Measurements from ENCODE around the gene FOXR1.
"Not testable (repeated sequence)": the region's sequence is repeated elsewhere in the genome, so short reads cannot be mapped to it uniquely, and the experiment has no call there.

Gene FOXR1

DNA sequence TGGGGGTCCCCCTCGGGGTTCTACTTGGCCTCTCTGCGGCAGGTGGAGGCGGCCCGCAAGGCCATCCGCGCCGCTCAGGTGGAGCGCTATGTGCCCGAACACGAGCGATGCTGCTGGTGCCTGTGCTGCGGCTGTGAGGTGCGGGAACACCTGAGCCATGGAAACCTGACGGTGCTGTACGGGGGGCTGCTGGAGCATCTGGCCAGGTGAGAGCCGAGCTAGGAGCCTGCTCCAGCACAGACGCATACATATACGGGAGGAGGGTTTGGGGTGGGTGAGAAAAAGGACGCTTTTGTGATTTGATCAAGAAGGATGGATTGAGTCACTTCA is 26.8 kb downstream of the FOXR1 start:
- DNase-seq: no peak

DNA sequence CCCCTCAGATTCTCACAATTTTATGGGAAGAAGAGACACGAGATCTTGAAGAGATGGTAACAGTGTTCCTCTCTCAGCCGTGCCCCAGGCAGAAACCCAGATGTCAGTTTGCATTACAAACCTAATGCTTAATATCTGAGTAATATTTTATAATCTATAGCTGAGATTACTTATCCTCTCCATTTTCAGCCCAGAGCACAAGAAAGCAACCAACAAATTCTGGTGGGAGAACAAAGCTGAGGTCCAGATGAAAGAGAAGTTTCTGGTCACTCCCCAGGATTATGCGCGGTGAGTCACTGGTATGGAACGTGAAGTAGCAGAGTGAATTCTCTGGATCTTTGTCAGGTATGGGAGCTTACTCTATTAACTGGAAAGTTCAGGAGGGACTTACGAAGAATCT is 27.3 kb downstream of the FOXR1 start:
- no peak for DNase-seq

DNA sequence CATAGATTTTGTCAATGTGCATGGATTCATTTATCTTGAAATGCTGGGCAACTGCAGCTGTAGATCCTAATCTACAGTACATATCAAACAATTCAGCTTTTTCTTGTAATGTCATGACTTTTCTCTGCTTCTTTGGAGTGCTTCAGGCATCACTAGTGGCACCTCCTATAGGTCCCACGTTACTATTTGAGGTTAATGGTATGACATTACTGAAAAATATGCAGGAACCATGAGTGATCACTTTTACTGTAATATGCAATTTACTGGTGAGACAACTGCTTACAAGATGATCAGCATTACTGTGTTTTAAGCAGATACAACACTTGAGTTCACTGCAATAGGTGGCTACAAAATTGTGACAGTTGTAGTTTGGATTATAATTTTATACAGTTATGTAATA is 29.3 kb downstream of the FOXR1 start:
- DNase-seq: no peak

GRCh38 chr11:119006656-119007055 is 35.1 kb downstream of the FOXR1 start:
- no peak for DNase-seq

GRCh38 chr11:119011476-119012053 is 40.0 kb downstream of the FOXR1 start:
- DNase-seq: no peak

DNA sequence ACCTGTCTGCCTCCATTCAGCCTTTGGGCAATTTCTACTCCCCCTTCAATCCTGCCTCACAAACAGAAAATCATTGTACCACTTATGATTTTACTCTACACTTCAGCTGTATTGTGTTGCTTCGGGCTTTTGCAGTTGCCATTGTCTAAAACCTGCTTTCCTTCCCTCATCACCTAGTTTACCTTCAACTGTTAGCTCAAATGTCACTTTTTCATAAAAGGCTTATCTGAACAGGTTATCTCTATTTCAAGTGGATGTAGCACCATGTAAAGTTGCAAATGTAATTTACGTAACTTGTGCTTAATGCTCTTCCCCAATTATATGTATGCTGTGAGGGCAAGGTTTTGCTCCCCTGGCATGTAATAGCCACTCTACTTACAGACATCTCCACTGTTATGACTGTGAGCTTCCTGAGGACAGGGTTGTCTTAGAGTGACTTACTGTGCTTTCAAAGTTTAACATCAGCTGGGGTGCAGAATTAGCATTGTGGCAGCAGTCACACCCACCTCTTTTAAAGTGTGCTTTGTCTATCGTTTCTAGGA is 41.1 kb downstream of the FOXR1 start:
- no peak for DNase-seq

GRCh38 chr11:119014209-119014924 is 42.8 kb downstream of the FOXR1 start:
- no peak for DNase-seq

- DNase-seq: no peak
These were observed 43.6 kb downstream of the FOXR1 start for GRCh38 chr11:119015054-119015611.

GRCh38 chr11:119016216-119017009 is 44.9 kb downstream of the FOXR1 start:
- no peak for DNase-seq

DNA sequence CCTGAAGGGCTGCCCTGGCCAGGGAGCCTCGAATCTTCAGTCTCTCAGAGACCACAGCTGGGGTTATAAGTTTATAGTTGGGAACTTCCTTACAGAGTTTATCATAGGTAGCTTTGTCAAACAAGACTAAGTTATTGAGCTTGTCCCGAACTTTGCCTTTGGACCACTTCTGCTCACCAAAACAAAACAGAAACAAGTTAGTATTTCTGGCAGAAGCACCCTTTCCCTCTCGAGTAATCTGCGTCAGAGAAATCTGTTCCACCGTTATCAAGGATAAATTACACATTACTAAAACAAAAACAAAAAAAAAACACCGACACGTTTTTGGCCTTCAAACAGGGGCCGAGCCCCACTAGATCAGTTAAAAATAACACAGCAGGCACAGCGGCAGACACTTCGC is 45.8 kb downstream of the FOXR1 start:
- DNase-seq: not testable (repeated sequence)

DNA sequence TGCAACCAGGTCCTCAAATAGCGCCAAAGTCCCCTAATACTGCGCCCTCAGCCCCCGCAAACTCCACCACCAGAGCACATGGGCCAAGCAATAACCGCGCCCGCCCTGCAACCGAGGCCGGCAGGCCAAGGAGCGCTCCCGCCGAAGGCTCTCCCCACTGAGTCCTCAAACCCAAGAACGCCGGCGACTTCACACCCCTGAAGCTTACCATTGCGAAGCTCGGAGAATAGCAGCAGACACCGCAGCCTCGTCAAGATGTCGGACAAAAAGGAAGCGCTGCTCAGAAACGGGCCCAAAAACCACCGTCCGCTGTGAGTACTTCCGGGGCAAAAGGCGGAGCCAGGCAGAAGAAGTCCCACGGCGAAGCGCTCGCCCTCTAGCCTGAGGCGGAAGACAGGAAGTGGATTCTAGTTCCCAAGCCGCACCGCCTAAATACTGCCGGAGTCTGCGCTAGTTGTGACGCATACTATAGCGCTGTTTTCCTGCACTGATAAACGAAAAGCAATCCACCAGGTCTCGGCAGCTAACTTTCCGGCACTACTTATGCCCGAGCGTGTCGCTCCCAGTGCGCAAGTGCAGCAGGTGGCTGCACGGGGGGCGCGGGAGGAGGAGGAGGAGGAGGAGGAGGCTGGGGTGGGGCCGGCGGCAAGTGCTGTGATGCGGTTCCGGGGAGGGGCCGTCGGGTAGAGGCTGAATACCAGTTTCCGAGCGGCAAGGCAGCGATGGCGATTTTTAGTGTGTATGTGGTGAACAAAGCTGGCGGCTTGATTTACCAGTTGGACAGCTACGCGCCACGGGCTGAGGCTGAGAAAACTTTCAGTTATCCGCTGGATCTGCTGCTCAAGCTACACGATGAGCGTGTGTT is 46.7 kb downstream of the FOXR1 start, which contains the start of the genes RPS25 and TRAPPC4:
TSS of gene RPS25 (minus strand) at position 270 of the 865 bp plus-strand sequence. CDS start at position 211, 59 bp downstream.
TSS of gene TRAPPC4 (plus strand) at position 693 of the 865 bp plus-strand sequence. CDS start at position 723, 30 bp downstream.
- peak; percentile 97 for DNase-seq

- no peak for DNase-seq
These were observed 48.4 kb downstream of the FOXR1 start for GRCh38 chr11:119019996-119020395.

DNA sequence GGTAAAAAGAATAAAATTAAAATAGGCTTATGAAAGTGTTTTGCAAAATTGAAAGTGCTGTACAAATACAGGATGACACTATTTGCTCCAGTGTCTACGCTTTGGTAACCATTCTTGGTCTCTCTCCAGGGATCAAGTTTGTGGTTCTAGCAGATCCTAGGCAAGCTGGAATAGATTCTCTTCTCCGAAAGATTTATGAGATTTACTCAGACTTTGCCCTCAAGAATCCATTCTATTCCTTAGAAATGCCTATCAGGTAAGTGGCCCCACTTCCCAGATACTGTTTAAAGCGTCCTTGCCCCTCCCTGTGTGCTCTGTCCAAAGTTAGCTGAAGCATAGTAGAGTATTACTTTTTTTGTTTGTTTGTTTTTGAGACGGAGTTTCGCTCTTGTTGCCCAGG is 50.1 kb downstream of the FOXR1 start:
- DNase-seq: no peak

- no peak for DNase-seq
These were observed 52.2 kb downstream of the FOXR1 start for GRCh38 chr11:119023741-119024140.

GRCh38 chr11:119024430-119025098 is 53.0 kb downstream of the FOXR1 start:
- no peak for DNase-seq

GRCh38 chr11:119025099-119025473 is 53.5 kb downstream of the FOXR1 start:
- no peak for DNase-seq

GRCh38 chr11:119025541-119025940 is 54.0 kb downstream of the FOXR1 start:
- no peak for DNase-seq

GRCh38 chr11:119025978-119026766 is 54.6 kb downstream of the FOXR1 start:
- DNase-seq: no peak

- no peak for DNase-seq
These were observed 55.4 kb downstream of the FOXR1 start for GRCh38 chr11:119026970-119027369.

GRCh38 chr11:119027561-119028345 is 56.2 kb downstream of the FOXR1 start:
- no peak for DNase-seq
